Activated CD4-positive, alpha-beta T cell treated with anti-CD3 and anti-CD28 coated beads, Interleukin-2, amount 10 ng/mL, durations not matched to agents 24 days and 14 days (primary cell): ENCODE measurements around the gene OAT. TPM values are rescaled to one million over a fixed set of nuclear protein-coding genes. Genes with fewer than 3 reads are reported as not detected.

Experiments
- total RNA-seq: library from RNA; stranded (reverse); gene quantifications from 2 replicates; pipeline ENCODE4 v1.2.3, GENCODE V29; 2022

Gene OAT
- total RNA-seq, 1 donor from 2014 or later, result 40.2 TPM

Other genes starting within 250 kb of the OAT start
- not detected in 2 replicates for gene NKX1-2, start 31.1 kb upstream of the OAT start, total RNA-seq
- 8.1 and 8.6 TPM in 2 replicates for gene LHPP, start 42.9 kb upstream of the OAT start, total RNA-seq